Loucy (cell line): ENCODE measurements around the gene HMOX2.

Experiments used
- H2AFZ ChIP-seq: fragments of 200-600 bp; sonication (generic); 2 replicates; pipeline ENCODE4 v1.6.0; 2016; ENCODE audit warnings: antibody characterized with exemption, mild to moderate bottlenecking, low read length, moderate library complexity
- H3F3A ChIP-seq: fragments of 200-600 bp; 2 replicates; pipeline ENCODE4 v1.6.0; 2016; ENCODE audit warnings: antibody characterized with exemption, low read depth, mild to moderate bottlenecking
- H3K27me3 ChIP-seq: fragments of 200-600 bp; sonication (generic); 2 replicates; pipeline ENCODE4 v1.6.1; 2014; ENCODE audit warnings: low read length, mild to moderate bottlenecking; ENCODE audit not compliant: insufficient read depth, poor library complexity, severe bottlenecking
- H3K36me3 ChIP-seq: fragments of 200-600 bp; sonication (generic); 2 replicates; pipeline ENCODE4 v1.6.1; 2016; ENCODE audit warnings: low read length; ENCODE audit not compliant: insufficient read depth
- H3K4me1 ChIP-seq: fragments of 200-600 bp; sonication (generic); 2 replicates; pipeline ENCODE4 v1.5.1; 2014; ENCODE audit warnings: low read length, mild to moderate bottlenecking; ENCODE audit not compliant: insufficient read depth, poor library complexity, severe bottlenecking
- H3K4me2 ChIP-seq: fragments of 200-600 bp; sonication (generic); 2 replicates; pipeline ENCODE4 v1.6.0; 2014; ENCODE audit warnings: antibody characterized with exemption, low read length, low read depth, mild to moderate bottlenecking; ENCODE audit not compliant: poor library complexity, severe bottlenecking
- H3K4me3 ChIP-seq: fragments of 200-600 bp; sonication (generic); 2 replicates; pipeline ENCODE4 v1.5.1; 2014; ENCODE audit warnings: low read length, mild to moderate bottlenecking, mixed read lengths; ENCODE audit not compliant: poor library complexity, severe bottlenecking
- H3K79me2 ChIP-seq: fragments of 200-600 bp; sonication (generic); 2 replicates; pipeline ENCODE4 v1.6.1; 2014; ENCODE audit warnings: low read length; ENCODE audit not compliant: insufficient read depth
- H3K9ac ChIP-seq: fragments of 200-600 bp; sonication (generic); 2 replicates; pipeline ENCODE4 v1.6.0; 2014; ENCODE audit warnings: mild to moderate bottlenecking, low read depth, low read length, moderate library complexity; ENCODE audit not compliant: poor library complexity, severe bottlenecking
- H3K9me2 ChIP-seq: fragments of 200-600 bp; sonication (generic); replicated peaks from 2 replicates; pipeline ENCODE4 v1.6.1; 2016; ENCODE audit warnings: low read depth, low read length, mixed read lengths
- H3K9me3 ChIP-seq: fragments of 200-600 bp; sonication (generic); 2 replicates; pipeline ENCODE4 v1.6.1; 2014; ENCODE audit warnings: mild to moderate bottlenecking, antibody characterized with exemption, low read length, low read depth; ENCODE audit not compliant: insufficient read depth
- H4K20me1 ChIP-seq: fragments of 200-600 bp; sonication (generic); 2 replicates; pipeline ENCODE4 v1.6.0; 2014; ENCODE audit warnings: antibody characterized with exemption, low read length, mild to moderate bottlenecking; ENCODE audit not compliant: insufficient read depth, poor library complexity, severe bottlenecking
- CTCF ChIP-seq: fragments of 200-600 bp; sonication (generic); conservative IDR thresholded peaks from 2 replicates; pipeline ENCODE4 v1.5.1; 2014; ENCODE audit warnings: mild to moderate bottlenecking, antibody characterized with exemption, low read length
- EZH2phosphoT487 ChIP-seq: fragments of 200-600 bp; IDR thresholded peaks from 2 replicates; pipeline ENCODE4 v1.6.1; 2018; ENCODE audit warnings: antibody characterized with exemption, mild to moderate bottlenecking, moderate library complexity, borderline replicate concordance

Gene HMOX2

GRCh38 chr16:4534151-4534790 is 58.1 kb downstream of the HMOX2 start:
- Histone ChIP-seq H2AFZ (no peak overlapping the region), H3K9me2 (no peaks in the 10 kb centered on the region), H3K9ac (no peak overlapping the region), H3K4me2 (no peak overlapping the region), H3K36me3 (no peaks in the 10 kb centered on the region), H3K4me1 (peaks cover 19% of the 10 kb centered on the region), H3K9me3 (no peaks in the 10 kb centered on the region), H3K4me3 (no peak overlapping the region), H4K20me1 (no peaks in the 10 kb centered on the region), H3F3A (no peaks in the 10 kb centered on the region), H3K27me3 (no peaks in the 10 kb centered on the region), H3K79me2 (peaks cover 30% of the 10 kb centered on the region)
- TF ChIP-seq EZH2phosphoT487 (no peak), CTCF (no peak)

- Histone ChIP-seq H3F3A (no peaks in the 10 kb centered on the region), H3K4me3 (no peak overlapping the region), H2AFZ (no peak overlapping the region), H3K9me3 (no peaks in the 10 kb centered on the region), H3K9me2 (no peaks in the 10 kb centered on the region), H4K20me1 (no peaks in the 10 kb centered on the region), H3K27me3 (no peaks in the 10 kb centered on the region), H3K4me1 (peaks cover 11% of the 10 kb centered on the region), H3K79me2 (peaks cover 30% of the 10 kb centered on the region), H3K9ac (peak overlapping the region; percentile 82), H3K36me3 (no peaks in the 10 kb centered on the region), H3K4me2 (peak overlapping the region; percentile 80)
- TF ChIP-seq EZH2phosphoT487: no peak
- no peak for TF ChIP-seq CTCF
Observed at GRCh38 chr16:4535627-4536108, 59.5 kb downstream of the HMOX2 start.

GRCh38 chr16:4536391-4537106 is 60.4 kb downstream of the HMOX2 start:
- Histone ChIP-seq H3K27me3 (no peaks in the 10 kb centered on the region), H3K9me2 (no peaks in the 10 kb centered on the region), H3K9me3 (no peaks in the 10 kb centered on the region), H3K79me2 (peaks cover 30% of the 10 kb centered on the region), H3K36me3 (no peaks in the 10 kb centered on the region), H3K4me3 (peak overlapping the region; percentile 81), H3K9ac (peak overlapping the region; percentile 82), H3K4me2 (peak overlapping the region; percentile 80), H4K20me1 (no peaks in the 10 kb centered on the region), H3K4me1 (peaks cover 11% of the 10 kb centered on the region), H3F3A (no peaks in the 10 kb centered on the region), H2AFZ (no peak overlapping the region)
- TF ChIP-seq EZH2phosphoT487: no peak
- no peak for TF ChIP-seq CTCF
